ENCODE measurements around the gene TREX2. TPM values are rescaled to one million over a fixed set of nuclear protein-coding genes. Genes with fewer than 3 reads are reported as not detected.

The TREX2 gene
- total and polyA plus RNA-seq, 10 of the 15 experiments (the other 5 are each of a cell fraction or from before 2014, with no cell fraction given): 0.09 to 0.97 (median 0.60) TPM; not detected in 3

GRCh38 chrX:153398275-153398960 is 47.4 kb downstream of the TREX2 start:
- Histone ChIP-seq H3K9me3 (replicated peaks; ENCODE audit: control insufficient read depth, insufficient read depth, low read length) (no peaks in the 10 kb centered on the region; the same call in 2 of the 3 replicates), H3K4me3 (no peak overlapping the region), H3K4me2 (ENCODE audit: control insufficient read depth, insufficient read depth) (no peak overlapping the region), H3K9ac (ENCODE audit: control insufficient read depth, insufficient read depth, low read length) (no peak overlapping the region), H2AFZ (ENCODE audit: control insufficient read depth, low read depth, low read length) (no peak overlapping the region), H3K4me1 (ENCODE audit: control insufficient read depth, insufficient read depth, low read length) (no peaks in the 10 kb centered on the region), H4K20me1 (ENCODE audit: control insufficient read depth, insufficient read depth) (no peaks in the 10 kb centered on the region), H3K36me3 (ENCODE audit: control insufficient read depth in 2 of 2, insufficient read depth in 2 of 2, low read length in 1 of 2) (no peaks in the 10 kb centered on the region), H3K27me3 (replicated peaks in 1 of 2; ENCODE audit: control insufficient read depth in 2 of 2, insufficient read depth in 2 of 2, low read length in 1 of 2) (no peaks in the 10 kb centered on the region), H3K79me2 (ENCODE audit: control insufficient read depth, insufficient read depth, low read length) (no peaks in the 10 kb centered on the region), H3K27ac (ENCODE audit: control insufficient read depth, insufficient read depth) (no peak overlapping the region)
- RAD21 ChIA-PET (ENCODE audit: unreplicated experiment): no interaction called here
- FAIRE-seq (no peak), DNase-seq (ENCODE audit: low read depth, low spot score) (no peak), ATAC-seq (no peak)
- intact Hi-C loops (cut with micrococcal nuclease; ENCODE audit: unreplicated experiment) (no loop called here), in situ Hi-C loops (cut with MboI) (no loop called here)
- no TSS peak for BruUV-seq (replicated peaks)
- POLR2A ChIA-PET: no interaction called here
- 76% methylated on average over 17 of the region's 17 CpGs for WGBS (ENCODE audit: insufficient coverage, insufficient replicate concordance, low lambda C conversion rate, missing lambda C conversion rate)
- CTCF ChIA-PET: interaction anchor here (0.6 to 1.8 kb wide), 3 partner anchors 32 to 114 kb away, joined by 3 to 6 read pairs (median 3); no protein-coding TSS in a partner anchor
- SMC1A ChIA-PET (ENCODE audit: uncharacterized antibody, unreplicated experiment): no interaction called here
- TF ChIP-seq EP300 (IDR thresholded peaks at IDR 0.05; ENCODE audit: borderline replicate concordance in 1 of 2, control insufficient read depth in 1 of 2, low read depth in 2 of 2, low read length in 2 of 2) (no peak), NFYB (IDR thresholded peaks at IDR 0.05; ENCODE audit: insufficient read depth, low read depth, low read length) (no peak)

GRCh38 chrX:153397256-153397960 is 48.4 kb downstream of the TREX2 start:
- 61% methylated on average over 25 of the region's 27 CpGs for WGBS (ENCODE audit: insufficient coverage, insufficient replicate concordance, low lambda C conversion rate, missing lambda C conversion rate)
- H2AFZ ChIP-seq (ENCODE audit: control insufficient read depth, low read depth, low read length): no peak overlapping the region
- TF ChIP-seq ASH2L (IDR thresholded peaks at IDR 0.05; ENCODE audit: borderline replicate concordance, low read depth) (no peak), PAX5 (IDR thresholded peaks at IDR 0.05; ENCODE audit: borderline replicate concordance, low read depth, low read length) (no peak), POLR2AphosphoS5 (IDR thresholded peaks at IDR 0.05; ENCODE audit: low read length) (no peak), ESRRA (IDR thresholded peaks at IDR 0.05; ENCODE audit: low read length) (no peak), PKNOX1 (IDR thresholded peaks at IDR 0.05) (no peak), BHLHE40 (IDR thresholded peaks at IDR 0.05; ENCODE audit: borderline replicate concordance in 1 of 2, low read depth in 2 of 2, low read length in 1 of 2) (no peak), MAX (IDR thresholded peaks at IDR 0.05; ENCODE audit: low read depth, low read length) (no peak), NKRF (conservative IDR thresholded peaks at IDR 0.05) (no peak)

More at GRCh38 chrX:153397256-153397960, 48.4 kb downstream of the TREX2 start:
- Histone ChIP-seq H3K27me3 (replicated peaks in 1 of 2; ENCODE audit: control insufficient read depth in 2 of 2, insufficient read depth in 2 of 2, low read length in 1 of 2) (no peaks in the 10 kb centered on the region), H3K36me3 (ENCODE audit: control insufficient read depth in 2 of 2, insufficient read depth in 2 of 2, low read length in 1 of 2) (no peaks in the 10 kb centered on the region), H3K4me2 (ENCODE audit: control insufficient read depth, insufficient read depth) (no peak overlapping the region), H4K20me1 (ENCODE audit: control insufficient read depth, insufficient read depth) (no peaks in the 10 kb centered on the region), H3K9me3 (replicated peaks; ENCODE audit: control insufficient read depth, insufficient read depth, low read length) (no peaks in the 10 kb centered on the region; the same call in 2 of the 3 replicates), H3K79me2 (ENCODE audit: control insufficient read depth, insufficient read depth, low read length) (no peaks in the 10 kb centered on the region), H3K27ac (ENCODE audit: control insufficient read depth, insufficient read depth) (no peak overlapping the region), H3K9ac (ENCODE audit: control insufficient read depth, insufficient read depth, low read length) (no peak overlapping the region), H3K4me3 (no peak overlapping the region), H3K4me1 (ENCODE audit: control insufficient read depth, insufficient read depth, low read length) (no peaks in the 10 kb centered on the region)
- ChIA-PET SMC1A (ENCODE audit: uncharacterized antibody, unreplicated experiment) (no interaction called here), POLR2A (no interaction called here), CTCF (no interaction called here), RAD21 (ENCODE audit: unreplicated experiment) (no interaction called here)
- DNase-seq (ENCODE audit: low read depth, low spot score): no peak
- intact Hi-C loops (cut with micrococcal nuclease; ENCODE audit: unreplicated experiment) (no loop called here), in situ Hi-C loops (cut with MboI) (no loop called here)
- no peak for FAIRE-seq
- no peak for ATAC-seq
- BruUV-seq (replicated peaks): no TSS peak
